NCI-H1048 (cell line): ENCODE measurements around the gene CBL.
"Not testable (repeated sequence)": the region's sequence is repeated elsewhere in the genome, so short reads cannot be mapped to it uniquely, and the experiment has no call there.

ENCODE experiments used
- DNase-seq: peaks from one replicate; lab custom pipeline; 2025; lab: John Stamatoyannopoulos, UW

CBL gene

DNA sequence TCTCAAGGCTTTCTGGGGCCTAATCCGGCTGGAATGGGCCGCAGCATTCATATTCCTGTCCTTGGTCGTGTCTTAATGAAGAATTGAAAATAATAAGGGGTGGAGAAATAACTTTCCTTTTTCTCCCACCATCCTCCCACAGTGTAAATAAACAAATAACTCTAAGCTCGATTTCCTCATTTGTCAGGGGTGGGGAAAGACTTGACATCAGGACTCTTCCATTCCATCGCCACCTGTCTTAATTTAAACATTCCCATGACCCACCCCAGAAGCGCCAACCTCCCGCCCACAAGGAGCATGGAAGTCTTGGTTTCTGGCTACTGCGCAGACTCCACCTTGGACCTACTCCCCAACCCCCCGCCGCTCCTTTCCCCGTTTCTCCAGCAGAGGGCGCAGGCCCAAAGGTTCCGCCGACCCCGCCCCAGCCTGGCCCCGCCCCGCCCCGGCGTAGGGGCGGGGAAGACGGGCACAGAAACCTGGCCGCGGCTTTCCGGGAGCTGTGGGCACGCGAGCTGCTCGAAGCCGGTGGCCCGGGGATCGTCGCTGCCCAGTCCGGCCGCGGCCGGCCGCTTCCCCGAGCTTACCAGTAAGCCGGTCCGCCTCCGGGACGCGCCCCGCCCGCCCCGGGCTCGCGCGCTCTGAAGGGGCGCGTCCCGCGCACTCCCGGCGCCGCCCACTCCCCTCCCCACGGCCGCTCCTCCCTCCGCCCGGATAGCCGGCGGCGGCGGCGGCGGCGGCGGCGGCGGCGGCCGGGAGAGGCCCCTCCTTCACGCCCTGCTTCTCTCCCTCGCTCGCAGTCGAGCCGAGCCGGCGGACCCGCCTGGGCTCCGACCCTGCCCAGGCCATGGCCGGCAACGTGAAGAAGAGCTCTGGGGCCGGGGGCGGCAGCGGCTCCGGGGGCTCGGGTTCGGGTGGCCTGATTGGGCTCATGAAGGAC lies at the start of gene CBL:
TSS of gene CBL (plus strand) at position 766 of the 937 bp plus-strand sequence. CDS start at position 845, 79 bp downstream.
- peak; percentile 81 for DNase-seq

DNA sequence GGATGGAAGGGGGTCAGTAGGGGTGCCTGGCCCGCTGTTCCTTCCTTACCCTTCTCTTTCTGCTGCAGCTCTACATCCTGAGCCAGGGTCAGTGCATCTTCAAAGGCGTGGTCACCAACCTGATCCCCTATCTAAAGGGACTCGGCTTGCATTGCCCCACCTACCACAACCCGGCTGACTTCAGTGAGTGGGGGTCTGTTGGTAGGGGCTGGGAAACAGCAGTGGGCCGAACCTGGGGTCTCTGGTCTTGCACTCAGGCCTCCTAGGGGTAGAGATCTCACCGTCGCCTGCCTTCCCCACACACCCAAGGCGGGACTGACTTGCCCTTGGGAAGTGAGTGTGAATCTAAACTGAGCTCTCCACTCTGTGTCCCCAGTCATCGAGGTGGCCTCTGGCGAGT lies 49.6 kb upstream of the CBL start:
- DNase-seq: no peak

DNA sequence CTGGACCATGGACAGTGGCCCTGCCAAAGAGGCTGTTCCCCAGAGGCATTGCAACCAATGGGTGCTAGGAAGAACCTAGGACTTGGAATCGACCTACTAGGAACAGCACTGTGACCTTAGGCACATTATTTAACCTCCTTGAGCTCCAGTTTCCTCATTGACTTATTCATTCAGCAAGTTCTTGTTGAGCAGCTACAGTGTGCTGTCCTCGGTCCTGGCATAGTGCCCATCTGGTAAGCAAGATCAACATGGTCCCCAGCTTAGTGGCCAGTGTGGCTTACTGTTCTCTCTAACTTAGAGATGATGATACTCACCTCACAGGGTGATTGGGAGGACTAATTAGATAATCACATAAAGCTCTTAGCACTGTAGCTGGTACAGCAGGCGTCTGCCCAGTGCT lies 49.1 kb upstream of the CBL start:
- DNase-seq: no peak

GRCh38 chr11:119158467-119158866 lies 47.7 kb upstream of the CBL start:
- no peak for DNase-seq

DNA sequence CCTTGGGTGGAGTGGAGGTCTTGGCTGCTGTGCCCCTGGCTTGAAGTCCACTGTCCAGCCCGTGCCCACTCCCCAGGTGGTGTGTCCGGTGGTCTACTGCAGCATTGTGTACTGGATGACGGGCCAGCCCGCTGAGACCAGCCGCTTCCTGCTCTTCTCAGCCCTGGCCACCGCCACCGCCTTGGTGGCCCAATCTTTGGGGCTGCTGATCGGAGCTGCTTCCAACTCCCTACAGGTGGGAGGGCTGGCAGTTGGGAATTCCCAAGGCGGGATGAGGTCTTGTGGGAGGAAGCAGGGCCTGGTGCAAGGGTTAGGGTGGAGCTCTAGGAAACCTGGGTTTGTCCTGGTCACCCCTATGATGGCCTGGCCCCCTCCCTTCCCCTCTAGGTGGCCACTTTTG lies 46.0 kb upstream of the CBL start:
- DNase-seq: no peak

- no peak for DNase-seq
Measured at GRCh38 chr11:119161871-119162270, 44.3 kb upstream of the CBL start.

DNA sequence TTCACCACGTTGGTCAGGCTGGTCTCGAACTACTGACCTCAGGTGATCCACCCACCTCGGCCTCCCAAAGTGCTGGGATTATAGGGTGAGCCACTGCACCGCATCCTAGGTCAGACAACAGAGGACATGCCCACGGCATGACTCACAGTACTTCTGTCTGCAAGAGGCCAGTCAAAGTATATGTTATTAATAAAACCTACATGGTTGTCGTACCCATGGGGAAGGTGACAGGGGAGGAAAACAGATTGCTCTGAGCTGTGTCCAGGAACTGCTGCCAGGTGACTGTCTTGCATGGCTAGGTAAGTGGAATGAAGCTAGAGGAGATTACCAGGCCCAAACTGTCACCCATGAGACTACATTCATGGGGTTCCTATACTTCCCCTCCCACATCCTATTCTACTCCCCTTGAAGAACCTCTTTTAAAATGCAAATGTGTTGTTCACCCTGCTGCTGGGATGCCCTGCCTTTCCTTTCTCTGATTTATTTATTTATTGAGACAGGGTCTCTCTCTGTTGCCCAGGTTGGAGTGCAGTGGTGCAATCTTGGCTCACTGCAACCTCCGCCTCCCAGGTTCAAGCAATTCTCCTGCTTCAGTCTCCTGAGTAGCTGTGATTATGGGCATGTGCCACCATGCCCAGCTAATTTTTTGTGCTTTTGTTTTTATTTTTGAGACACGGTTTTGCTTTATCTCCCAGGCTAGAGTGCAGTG lies 39.6 kb upstream of the CBL start:
- DNase-seq: no peak

DNA sequence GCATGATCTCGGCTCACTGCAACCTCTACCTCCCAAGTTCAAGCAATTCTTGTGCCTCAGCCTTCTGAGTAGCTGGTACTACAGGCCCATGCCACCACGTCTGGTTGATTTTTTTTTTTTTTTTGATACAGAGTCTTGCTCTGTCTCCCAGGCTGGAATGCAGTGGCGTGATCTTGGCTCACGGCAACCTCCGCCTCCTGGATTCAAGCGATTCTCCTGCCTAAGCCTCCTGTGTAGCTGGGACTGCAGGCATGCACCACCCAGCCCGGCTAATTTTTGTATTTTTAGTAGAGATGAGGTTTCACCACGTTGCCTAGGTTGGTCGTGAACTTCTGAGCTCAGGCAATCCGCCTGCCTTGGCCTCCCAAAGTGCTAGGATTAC lies 39.1 kb upstream of the CBL start:
- DNase-seq: not testable (repeated sequence)

DNA sequence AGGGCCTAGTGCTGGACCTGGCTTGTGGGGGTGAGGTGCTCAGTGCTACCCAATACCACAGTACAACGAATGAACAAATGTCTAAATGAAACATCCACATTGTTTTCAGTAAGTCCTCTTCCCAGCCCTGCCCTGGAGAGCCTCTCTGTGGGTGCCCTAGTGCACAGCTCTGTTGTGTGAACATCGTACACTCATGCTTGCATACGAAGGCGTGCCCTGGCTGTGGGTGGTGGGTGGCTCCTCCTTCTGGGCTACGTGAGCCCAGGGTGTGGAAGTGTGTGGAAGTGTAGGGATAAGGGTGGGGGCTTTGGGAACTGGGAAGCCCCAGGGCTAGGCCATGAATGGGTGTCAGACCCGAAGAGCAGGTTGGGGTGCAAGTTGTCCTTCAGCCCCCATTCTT lies 38.2 kb upstream of the CBL start:
- DNase-seq: no peak

DNA sequence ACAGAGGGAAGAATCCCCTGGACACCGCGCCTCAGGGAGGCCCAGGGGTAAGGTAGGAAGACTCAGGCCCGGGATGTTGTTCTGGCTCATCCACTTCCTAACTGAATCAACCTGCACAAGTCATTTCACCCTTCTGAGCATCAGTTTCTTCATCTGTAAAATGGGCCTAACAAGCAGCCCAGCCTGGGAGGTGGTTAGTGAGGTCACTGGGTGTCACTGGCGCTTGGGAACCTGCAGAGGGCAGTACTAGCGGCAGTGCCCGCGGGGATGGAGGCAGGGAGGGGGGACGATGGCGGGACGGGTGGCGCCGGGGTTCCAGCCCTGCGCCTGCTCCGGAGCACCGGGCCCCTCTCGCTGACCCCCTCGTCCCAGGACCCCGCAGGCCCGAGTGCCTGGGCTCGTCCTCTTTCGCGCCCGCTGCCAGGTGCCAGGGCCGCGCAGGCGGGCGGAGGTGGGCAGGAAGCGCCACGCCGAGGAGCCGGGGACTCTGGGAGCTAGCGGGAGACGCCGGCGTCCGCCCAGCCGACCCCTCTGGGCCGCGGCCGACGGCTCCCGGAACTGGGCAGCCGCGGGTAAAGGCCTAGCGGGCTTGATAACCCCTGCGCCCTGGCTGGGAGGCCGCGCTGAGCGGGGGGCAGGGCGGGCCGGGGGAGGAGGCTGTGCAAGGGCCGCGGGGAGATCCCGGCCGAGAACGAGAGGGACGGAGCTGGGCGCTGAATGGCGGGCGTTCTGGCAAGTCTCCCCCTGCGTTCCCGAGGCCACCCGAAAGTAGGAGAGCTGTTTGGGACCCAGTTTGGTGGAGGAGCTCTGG lies 37.5 kb upstream of the CBL start, which contains the start of gene NLRX1:
TSS of gene NLRX1 (plus strand) at position 255 of the 811 bp plus-strand sequence. CDS start 2,679 bp downstream, outside the sequence.
- no peak for DNase-seq

DNA sequence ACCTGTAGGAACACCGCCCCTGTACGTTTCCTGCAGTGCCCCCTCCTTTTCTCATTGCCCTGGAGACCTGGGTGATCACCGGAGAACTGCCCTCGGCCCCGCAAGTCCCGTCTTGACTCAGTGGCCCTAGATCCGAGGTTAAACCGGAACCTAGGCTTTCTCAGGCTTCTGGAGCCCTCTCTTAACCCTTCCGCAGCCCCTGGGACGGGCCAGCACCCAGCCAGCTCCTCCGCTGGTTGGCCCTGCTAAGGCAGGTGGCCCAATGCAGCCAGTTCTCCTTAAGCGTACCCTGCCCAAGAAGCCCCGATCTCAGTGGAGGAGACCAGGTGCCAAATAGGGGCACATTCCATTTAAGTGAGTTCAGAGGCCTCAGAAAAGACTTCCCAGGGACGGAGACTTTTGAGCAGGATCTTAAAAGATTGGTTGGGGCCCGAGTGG lies 36.8 kb upstream of the CBL start:
- DNase-seq: no peak

DNA sequence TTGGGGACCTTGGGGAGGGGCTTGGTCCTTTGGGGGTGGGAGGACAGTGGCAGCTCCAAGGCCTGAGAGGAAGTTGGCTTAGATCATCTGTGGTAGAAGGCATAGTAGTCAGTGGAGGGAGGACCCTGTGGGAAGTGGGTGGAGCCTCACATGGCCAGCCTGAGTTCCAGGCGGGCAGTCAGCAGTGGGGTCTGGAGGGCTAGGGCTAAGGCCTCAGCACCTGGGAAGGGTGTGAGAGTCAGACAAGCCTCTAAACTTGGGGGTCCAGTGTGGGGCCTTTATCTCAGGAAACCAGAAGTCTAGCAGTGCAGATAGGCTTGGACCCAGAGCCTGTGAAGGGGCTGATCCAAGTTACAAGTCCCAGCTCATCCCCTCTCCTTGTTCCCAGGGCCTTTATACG lies 33.6 kb upstream of the CBL start:
- DNase-seq: no peak

GRCh38 chr11:119173453-119173852 lies 32.7 kb upstream of the CBL start:
- DNase-seq: no peak

DNA sequence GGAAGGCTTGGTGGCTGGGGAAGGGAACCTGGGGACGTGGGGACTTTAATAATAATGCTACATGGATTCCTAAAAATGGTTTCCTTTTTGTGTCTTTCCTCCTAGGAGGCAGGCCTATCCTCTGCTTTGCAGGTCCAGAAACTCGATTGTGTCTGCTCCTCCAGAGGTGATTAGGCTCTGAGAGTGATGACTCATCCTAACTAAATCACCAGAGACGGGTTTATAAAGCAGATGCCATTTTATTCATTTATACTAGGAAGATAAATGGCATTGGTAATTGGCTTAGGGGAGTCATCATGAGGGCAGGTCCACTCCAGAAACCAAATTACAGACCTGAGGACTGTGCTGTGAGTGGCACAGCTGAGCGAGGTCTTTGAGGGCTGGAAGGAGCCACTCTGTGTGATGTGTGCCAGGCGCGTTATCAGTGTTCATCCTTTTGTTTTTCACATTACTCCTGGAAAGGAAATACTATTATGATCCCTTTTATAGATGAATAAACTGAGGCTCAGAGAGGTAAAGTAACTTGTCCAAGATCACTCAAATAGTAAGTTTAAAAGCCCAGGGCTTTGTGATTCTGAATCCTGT lies 30.6 kb upstream of the CBL start:
- no peak for DNase-seq

DNA sequence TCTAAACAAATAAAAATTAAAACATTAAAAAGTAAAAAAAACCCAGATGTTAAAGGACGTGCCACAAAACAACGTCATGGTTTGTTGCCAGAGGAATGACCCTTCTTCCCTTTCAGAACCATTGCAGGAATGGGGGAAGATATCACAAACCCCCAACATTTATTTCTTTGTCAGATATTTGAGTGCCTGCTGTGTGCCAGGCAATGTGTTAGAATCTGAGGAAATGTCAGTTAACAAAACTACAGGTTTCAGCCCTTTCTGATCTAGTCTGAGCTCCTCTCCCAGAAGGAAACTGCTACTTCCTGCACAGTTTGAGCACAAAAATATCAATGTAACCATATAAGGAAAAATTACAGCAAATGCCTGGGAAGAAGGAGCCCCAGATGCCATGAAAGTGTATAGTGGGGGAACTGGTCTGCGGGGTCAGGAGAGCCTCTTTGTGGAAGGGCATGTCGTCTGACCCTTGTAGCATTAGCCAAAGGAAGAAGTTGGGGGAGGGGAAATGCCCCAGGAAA lies 27.9 kb upstream of the CBL start:
- no peak for DNase-seq

DNA sequence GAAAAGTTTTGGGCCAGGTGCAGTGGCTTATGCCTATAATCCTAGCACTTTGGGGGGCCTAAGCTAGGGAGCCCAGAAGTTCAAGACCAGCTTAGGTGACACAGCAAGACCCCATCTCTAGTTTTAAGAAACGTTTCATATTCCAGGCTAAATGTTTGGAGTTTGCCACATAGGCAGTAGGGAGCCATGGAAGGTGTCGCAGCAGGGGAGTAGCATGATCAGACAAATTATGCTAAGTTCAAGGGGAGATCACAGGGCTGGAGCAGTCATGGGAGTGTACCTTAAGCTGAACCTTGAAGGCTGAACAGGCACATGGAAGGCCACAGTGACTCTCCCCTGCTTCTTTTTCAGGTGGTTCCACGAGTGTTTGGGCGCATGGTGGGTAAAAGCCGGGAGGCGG lies 26.8 kb upstream of the CBL start:
- DNase-seq: no peak

DNA sequence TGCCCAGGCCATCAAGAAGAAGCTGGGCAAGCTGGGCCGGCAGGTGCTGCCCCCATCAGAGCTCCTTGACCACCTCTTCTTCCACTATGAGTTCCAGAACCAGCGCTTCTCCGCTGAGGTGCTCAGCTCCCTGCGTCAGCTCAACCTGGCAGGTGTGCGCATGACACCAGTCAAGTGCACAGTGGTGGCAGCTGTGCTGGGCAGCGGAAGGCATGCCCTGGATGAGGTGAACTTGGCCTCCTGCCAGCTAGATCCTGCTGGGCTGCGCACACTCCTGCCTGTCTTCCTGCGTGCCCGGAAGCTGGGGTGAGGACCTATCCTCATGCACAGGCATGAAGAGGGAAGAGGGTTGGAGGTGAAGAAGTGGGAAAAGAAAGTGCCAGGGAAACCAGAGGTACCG lies 26.2 kb upstream of the CBL start:
- no peak for DNase-seq

- DNase-seq: no peak
Measured at GRCh38 chr11:119180729-119181676, 25.1 kb upstream of the CBL start.

- DNase-seq: no peak
Measured at GRCh38 chr11:119181677-119182412, 24.3 kb upstream of the CBL start.

- DNase-seq: not testable (repeated sequence)
Measured at GRCh38 chr11:119184399-119184798, 21.7 kb upstream of the CBL start.
